C4-2B (cell line): ENCODE measurements around the gene SYNPR.
A peak's percentile ranks its signal among the peaks of the same experiment; 100 is the strongest.
"Not testable (repeated sequence)": the region's sequence is repeated elsewhere in the genome, so short reads cannot be mapped to it uniquely, and the experiment has no call there.

ENCODE experiments used
- H3K27ac ChIP-seq: fragments of 450-650 bp; 2 replicates; pipeline ENCODE4 v1.5.1; 2017
- ZFX ChIP-seq: fragments of 450-650 bp; IDR thresholded peaks from 2 replicates; pipeline ENCODE4 v1.6.1; 2017
- TF ChIP-seq, protein P1 (sequence below): fragments of 450-650 bp; conservative IDR thresholded peaks from 2 replicates; pipeline ENCODE4 v1.5.1; 2017; ENCODE audit warnings: mild to moderate bottlenecking

The SYNPR gene

DNA sequence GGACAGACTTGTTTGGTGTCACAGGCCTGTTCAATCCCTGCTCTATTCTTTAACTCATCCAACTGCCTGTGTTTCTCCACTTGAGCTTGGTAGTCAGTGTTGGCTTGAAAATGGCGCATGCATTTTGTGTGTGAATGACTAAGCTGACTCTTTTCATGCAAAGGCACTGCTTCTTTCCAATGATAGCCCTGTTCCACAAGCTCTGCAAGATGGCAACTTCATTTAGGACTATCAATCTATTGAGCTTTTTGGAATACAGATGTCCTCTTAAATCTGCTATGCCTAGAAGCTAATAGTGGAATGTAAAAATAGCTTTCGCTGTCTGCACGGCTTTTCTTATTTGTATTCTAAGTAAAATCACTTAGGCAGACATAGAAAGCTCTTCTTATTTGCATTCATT lies 33.6 kb upstream of the SYNPR start:
- no peak overlapping the region for H3K27ac ChIP-seq
- no peak for TF ChIP-seq ZFX
- TF ChIP-seq, protein P1, sequence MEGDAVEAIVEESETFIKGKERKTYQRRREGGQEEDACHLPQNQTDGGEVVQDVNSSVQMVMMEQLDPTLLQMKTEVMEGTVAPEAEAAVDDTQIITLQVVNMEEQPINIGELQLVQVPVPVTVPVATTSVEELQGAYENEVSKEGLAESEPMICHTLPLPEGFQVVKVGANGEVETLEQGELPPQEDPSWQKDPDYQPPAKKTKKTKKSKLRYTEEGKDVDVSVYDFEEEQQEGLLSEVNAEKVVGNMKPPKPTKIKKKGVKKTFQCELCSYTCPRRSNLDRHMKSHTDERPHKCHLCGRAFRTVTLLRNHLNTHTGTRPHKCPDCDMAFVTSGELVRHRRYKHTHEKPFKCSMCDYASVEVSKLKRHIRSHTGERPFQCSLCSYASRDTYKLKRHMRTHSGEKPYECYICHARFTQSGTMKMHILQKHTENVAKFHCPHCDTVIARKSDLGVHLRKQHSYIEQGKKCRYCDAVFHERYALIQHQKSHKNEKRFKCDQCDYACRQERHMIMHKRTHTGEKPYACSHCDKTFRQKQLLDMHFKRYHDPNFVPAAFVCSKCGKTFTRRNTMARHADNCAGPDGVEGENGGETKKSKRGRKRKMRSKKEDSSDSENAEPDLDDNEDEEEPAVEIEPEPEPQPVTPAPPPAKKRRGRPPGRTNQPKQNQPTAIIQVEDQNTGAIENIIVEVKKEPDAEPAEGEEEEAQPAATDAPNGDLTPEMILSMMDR, result no peak

DNA sequence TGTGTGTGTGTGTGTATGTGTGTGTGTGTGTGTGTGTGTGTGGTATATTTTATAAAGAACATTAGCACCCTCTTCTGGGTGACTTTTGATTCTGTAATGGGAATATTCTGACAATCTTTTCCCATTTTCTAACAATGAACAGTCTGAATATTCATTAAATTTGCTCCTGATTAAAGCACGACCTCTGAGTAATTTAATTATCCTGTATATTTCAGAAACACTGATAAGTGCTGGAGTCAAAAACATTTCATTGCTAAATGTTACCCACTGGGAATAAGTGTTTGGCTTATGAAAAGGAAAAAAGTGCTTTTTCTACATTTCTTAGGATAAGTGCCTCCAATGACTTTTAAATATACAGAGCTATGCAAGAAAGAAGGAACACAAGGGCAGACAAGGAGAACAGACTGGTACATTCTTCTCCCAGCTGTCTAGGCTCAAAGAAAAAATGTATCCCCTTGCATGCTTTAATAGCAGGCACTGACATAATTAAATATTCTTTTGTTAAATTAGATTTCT lies 32.3 kb upstream of the SYNPR start:
- TF ChIP-seq, protein P1, result peak; percentile 11
- TF ChIP-seq ZFX, result no peak

DNA sequence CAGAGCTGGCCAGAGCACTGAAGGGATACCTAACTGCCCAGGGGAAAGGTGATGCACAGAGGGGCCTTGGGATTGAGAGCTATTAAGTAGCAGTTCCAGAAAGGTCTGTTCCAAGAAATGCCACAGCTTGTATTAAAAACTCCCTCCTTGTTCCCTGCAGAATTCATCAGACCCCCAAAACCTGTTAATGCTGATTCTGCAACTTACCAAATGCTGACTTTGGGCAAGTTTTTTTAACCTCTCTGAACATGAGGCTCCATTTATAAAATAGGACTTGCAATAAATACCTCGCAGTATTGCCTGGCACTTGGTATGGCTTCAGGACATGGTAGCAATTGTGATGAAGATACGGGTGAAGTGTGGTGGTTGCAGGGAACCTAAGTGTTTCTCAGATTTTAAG lies 30.1 kb upstream of the SYNPR start:
- H3K27ac ChIP-seq, result no peak overlapping the region
- TF ChIP-seq ZFX, result no peak
- TF ChIP-seq, protein P1, result no peak

More for the DNA sequence above, 32.3 kb upstream of the SYNPR start:
- no peak overlapping the region for H3K27ac ChIP-seq

DNA sequence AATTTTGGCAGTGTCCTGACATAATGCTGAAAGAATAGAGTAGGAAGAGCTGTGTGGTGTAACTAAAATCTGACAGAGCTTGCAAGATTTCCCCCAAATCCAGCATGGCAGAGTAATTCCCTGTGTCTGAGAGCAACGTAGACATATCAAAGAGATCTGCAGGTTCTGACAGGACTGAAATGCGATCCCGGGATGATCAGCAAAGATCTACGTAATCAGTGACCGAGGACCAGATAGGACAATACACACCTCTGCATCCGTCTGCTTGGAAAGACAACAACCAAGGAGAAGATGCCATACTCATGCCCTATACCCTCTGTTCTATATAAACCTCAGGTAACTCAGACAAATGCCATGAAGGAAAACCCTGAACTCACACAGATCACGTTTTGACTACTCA lies 26.6 kb upstream of the SYNPR start:
- H3K27ac ChIP-seq, result no peak overlapping the region
- TF ChIP-seq, protein P1, result no peak
- no peak for TF ChIP-seq ZFX

DNA sequence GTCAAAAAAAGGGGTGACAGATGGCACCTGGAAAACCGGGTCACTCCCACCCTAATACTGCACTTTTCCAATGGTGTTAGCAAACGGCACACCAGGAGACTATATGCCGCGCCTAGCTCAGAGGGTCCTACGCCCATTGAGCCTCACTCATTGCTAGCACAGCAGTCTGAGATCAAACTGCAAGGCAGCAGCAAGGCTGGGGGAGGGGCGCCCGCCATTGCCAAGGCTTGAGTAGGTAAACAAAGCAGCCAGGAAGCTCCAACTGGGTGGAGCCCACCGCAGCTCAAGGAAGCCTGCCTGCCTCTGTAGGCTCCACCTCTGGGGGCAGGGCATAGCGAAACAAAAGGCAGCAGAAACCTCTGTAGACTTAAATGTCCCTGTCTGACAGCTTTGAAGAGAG lies 22.3 kb upstream of the SYNPR start:
- not testable (repeated sequence) for H3K27ac ChIP-seq

DNA sequence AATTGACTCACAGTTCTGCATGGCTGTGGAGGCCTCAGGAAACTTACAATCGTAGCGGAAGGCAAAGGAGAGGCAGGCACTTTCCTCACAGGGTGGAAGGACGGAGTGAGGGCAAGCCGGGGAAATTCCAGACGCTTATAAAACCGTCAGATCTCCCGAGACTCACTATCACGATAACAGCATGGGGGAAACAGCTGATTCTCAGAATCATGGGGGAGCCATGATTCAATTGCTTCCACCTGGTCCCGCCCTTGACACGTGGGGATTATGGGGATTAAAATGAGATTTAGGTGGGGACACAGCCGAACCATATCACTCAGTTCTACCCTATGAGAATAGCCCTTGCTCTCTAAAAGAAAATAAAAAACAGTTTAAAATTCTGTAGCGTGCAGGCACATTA lies 13.4 kb upstream of the SYNPR start:
- no peak overlapping the region for H3K27ac ChIP-seq
- TF ChIP-seq, protein P1, result no peak
- TF ChIP-seq ZFX, result no peak

DNA sequence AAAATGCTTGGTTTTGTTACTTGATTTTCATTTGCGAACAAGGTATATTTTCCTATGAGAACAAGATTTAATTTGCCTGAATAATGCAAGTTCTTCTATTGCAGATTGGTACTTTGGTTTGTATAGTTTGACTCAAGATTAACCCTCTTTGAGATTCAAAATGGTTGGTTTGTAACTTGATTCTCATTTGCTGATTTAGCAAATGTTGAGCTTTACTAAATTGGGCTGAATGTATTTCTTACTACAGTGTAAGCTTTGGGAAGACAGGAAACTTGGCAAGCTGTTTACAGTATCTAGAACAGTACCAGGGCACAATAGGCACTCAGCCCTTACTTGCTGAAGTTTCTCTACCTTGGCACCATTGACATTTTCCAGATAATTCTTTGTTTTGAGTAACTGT lies 3.7 kb upstream of the SYNPR start:
- no peak overlapping the region for H3K27ac ChIP-seq
- TF ChIP-seq, protein P1, result no peak
- TF ChIP-seq ZFX, result no peak

DNA sequence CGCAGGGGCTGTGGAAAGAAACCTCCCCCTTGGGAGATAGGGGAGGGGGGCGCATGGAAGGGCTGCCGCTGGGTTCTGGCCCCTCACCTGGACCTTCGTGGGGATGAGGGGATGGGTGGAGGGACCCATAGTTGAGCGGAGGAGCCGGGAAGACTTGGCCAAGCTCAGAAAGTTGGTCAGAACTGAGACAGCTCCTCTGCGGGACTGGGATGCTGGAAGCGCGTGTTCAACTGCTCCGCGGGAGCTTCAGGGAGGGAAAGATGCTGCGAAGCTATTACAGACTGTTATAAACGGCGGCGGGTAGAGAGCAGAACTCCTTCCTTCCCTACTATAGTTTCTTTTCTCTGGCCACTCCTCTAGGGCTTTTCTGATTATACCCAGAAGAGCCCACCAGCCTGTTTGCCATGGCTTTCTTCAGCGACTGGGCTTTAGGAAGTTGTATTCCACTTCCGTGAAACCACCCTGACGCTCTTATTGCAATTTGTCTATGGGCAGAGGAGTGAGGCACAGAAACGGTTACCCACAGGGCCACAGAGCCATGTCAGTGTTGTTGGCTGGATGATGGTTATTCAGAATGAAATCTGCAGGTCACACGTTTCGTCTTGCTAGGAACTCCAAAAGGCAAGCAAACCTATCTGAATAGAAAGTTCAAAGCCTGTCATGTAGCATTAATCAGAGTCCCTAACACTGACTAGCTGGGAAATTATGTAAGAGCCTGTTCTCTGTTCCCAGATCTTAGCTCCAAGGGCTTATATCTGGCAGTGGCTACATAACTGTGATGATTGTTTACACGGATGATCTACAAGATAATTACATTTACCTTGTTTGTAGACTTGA lies 1.1 kb downstream of the SYNPR start:
- no peak overlapping the region for H3K27ac ChIP-seq
- TF ChIP-seq, protein P1, result no peak
- no peak for TF ChIP-seq ZFX
